NCI-H748 (cell line): ENCODE measurements around the gene PRPF31.
"Not testable (repeated sequence)": the region's sequence is repeated elsewhere in the genome, so short reads cannot be mapped to it uniquely, and the experiment has no call there.

Experiments
- DNase-seq: peaks from one replicate; lab custom pipeline; 2025; ENCODE audit not compliant: unreplicated experiment; lab: John Stamatoyannopoulos, UW

The PRPF31 gene, protein sequence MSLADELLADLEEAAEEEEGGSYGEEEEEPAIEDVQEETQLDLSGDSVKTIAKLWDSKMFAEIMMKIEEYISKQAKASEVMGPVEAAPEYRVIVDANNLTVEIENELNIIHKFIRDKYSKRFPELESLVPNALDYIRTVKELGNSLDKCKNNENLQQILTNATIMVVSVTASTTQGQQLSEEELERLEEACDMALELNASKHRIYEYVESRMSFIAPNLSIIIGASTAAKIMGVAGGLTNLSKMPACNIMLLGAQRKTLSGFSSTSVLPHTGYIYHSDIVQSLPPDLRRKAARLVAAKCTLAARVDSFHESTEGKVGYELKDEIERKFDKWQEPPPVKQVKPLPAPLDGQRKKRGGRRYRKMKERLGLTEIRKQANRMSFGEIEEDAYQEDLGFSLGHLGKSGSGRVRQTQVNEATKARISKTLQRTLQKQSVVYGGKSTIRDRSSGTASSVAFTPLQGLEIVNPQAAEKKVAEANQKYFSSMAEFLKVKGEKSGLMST

DNA sequence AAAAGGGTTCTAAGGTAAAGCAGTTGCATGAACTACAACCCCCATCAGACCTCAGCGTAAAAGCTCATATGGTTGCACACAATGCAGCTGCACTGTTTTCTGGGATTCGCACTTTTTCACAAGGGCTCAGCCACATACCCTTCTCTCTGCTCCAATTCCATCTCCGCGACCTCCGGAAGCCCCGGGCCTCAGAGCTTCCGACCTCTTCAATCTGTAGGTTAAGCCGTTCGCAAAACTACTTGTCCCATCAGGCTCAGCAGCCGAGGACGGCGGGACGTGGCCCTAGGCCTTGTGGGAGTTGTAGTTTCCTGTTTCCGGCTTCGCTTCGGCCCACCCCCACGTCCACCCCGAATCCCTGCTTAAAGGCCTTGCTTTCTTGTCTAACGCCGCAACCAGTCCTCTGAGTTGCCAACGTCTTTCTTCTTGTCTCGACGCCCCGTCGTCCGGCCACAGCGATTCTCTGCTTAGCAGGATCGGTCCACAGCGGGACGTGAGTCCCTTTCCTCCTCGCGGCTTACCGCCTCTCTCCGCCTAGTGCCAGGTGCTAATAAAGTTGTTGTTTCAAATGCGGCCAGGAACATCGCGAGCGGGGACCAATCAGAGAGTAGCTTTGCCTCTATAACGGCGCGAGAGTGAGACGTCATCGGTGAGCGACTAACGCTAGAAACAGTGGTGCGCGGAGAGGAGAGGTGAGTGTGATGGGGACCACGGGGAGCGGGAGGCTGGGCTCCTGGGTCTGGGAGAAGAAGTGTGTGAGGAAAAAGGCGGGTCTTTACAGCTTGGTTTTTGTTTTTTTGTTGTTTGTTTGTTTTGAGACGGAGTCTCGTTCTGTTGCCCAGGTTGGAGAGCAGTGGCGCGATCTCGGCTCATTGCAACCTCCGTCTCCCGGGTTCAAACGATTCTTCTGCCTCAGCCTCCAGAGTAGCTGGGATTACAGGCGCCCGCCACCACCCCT, at the start of gene PRPF31, which contains the start of gene TFPT:
PRPF31 (plus strand) TSS at position 646 of the 955 bp plus-strand sequence. CDS start 2,525 bp downstream, outside the sequence.
TFPT (minus strand) TSS at position 549 of the 955 bp plus-strand sequence; CDS start at position 161, 388 bp downstream.
- peak; percentile 99 for DNase-seq

DNA sequence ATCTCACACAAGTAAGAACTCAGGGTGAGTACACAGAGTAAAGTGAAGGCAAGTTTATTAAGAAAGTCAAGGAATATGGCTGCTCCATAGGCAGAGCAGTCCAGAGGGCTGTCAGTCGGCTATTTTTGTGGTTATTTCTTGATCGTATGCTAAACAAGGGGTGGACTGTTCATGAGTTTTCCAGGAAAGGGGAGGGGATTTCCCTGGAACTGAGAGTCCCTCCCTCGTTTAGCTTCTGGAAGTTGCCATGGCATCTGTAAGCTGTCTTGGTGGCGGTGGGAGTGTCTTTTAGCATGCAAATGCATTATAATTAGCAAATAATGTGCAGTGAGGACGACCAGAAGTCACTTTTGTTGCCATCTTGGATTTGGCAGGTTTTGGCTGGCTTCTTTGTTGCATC, 46.1 kb upstream of the PRPF31 start:
- DNase-seq: no peak

GRCh38 chr19:54073829-54074228, 41.7 kb upstream of the PRPF31 start:
- DNase-seq: no peak

GRCh38 chr19:54074851-54075250, 40.7 kb upstream of the PRPF31 start:
- DNase-seq: no peak

DNA sequence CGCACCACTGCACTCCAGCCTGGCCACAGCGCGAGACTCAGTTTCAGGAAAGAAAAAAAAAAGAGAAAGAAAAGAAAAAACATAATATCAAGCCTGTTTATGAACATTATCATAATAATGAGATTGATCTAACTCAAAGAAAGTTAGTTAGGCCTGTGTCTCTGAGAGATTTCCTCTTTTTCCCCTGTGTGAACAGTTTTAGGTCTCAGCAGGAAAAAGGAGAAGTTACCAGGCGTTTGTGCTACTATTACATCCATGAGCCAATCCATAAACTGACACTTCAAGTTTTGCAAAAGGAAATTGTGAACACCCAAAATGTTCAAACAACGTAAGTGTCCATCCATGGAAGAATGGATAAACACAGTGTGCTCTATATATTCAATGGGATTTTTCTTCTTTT, 38.2 kb upstream of the PRPF31 start:
- DNase-seq: no peak

DNA sequence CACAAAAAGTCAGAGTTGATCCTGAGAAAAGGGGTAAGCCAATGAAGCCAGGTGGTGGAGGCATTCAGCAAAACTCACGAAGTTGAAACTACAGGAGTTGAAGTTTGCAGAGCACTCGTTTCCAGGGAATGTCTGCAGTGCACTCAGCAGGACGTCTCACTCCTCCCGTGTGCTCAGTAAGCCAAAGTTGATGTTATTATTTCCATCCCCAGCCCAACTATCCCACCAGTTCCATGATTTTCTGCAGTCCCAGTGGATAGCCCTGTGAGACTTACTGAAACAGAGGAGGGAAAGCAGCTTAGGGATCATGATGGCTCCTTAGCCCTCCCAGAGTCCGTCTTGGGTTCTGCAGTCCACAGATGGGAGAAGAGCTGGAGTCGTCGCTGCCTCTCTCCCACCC, 34.5 kb upstream of the PRPF31 start, which contains the start of gene TARM1:
TARM1 (minus strand) TSS at position 334 of the 400 bp plus-strand sequence; CDS start at position 309, 25 bp downstream.
- DNase-seq: no peak

- no peak for DNase-seq
Measured at GRCh38 chr19:54084410-54084809, 31.1 kb upstream of the PRPF31 start.

GRCh38 chr19:54094426-54095000, 21.0 kb upstream of the PRPF31 start:
- DNase-seq: no peak

GRCh38 chr19:54095136-54095858, 20.3 kb upstream of the PRPF31 start:
- no peak for DNase-seq

DNA sequence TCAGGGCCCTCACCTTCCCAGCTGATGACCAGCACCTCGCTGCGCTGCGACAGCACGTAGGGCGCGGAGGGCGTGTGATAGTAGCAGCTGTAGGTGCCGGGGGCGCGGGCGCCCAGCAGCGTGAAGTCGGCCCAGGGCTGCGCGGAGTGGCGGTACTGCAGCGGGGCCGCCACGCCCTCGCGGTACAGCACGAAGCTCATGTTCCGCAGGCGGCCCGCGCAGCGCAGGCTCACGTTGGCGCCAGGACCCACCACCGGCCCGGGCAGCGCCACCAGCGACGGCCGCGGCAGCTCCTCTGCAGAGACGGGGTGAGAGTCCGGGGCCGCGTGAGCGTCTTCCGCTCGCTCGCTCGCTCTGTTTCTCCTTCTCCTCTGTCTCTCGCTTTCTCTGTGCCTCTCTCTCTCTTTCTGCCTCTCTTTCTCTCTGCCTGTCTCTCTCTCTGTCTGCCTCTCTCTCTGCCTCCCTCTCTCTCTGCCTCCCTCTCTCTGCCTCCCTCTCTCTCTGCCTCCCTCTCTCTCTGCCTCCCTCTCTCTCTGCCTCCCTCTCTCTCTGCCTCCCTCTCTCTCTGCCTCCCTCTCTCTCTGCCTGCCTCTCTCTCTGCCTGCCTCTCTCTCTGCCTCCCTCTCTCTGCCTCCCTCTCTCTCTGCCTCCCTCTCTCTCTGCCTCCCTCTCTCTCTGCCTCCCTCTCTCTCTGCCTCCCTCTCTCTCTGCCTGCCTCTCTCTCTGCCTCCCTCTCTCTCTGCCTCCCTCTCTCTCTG, 19.5 kb upstream of the PRPF31 start:
- peak; percentile 74 for DNase-seq

- peak; percentile 15 for DNase-seq
Measured at GRCh38 chr19:54096617-54097106, 18.9 kb upstream of the PRPF31 start.

- DNase-seq: no peak
Measured at GRCh38 chr19:54099190-54099902, 16.2 kb upstream of the PRPF31 start.

DNA sequence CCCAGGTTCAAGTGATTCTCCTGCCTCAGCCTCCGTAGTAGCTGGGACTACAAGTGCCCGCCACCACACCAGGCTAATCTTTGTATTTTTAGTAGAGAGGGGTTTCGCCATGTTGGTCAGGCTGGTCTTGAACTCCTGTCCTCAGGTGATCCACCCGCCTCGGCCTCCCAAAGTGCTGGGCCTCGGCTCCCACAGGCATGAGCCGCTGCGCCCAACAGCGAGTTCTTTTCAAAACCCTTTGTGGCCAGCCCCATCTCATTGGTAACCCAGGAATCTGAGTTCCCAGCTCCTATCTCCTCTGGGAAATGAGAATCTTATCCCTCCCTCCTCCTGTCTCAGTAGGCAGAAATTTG, 15.7 kb upstream of the PRPF31 start:
- DNase-seq: not testable (repeated sequence)

- no peak for DNase-seq
Measured at GRCh38 chr19:54100561-54100960, 15.0 kb upstream of the PRPF31 start, which contains the start of gene OSCAR. OSCAR (minus strand) TSS chr19:54100803; CDS start chr19:54100792, 11 bp downstream.

DNA sequence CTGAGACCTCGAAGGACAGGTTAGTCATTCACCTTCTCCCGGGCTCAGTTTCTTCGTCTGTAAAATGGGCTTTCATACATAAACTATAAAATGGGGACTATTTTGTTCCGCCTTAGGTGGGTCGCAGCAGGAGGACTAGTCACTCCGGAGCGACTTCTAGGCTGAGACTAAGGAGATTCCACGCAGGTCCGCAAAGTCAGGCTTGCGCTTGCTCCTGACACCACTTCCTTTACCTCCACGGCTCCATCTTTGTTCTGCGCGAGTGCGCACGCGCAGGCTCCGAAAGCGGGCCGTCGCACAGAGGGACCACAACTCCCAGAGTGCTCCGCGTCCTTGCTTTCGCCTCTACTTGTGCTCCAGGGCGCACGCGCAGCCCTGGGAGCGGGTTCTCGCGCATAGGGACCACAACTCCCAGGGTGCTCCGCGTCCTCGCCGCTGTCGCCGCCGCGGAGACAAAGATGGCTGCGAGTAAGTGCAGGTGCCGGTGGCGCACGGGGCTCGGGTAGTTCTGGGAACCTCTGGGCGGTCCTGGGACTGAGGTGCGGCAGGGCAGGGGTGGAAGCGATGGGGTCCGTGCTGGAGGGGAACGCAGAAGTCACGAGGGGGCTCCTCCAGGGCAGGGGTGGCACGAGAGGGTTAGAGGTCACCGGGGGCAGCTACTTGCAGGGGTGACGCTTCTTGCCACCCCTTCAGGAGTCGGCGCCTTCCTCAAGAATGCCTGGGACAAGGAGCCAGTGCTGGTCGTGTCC, 13.0 kb upstream of the PRPF31 start, which contains the start of gene NDUFA3:
NDUFA3 (plus strand) TSS at position 435 of the 749 bp plus-strand sequence; CDS start at position 459, 24 bp downstream.
- peak; percentile 99 for DNase-seq

GRCh38 chr19:54104998-54105715, 10.4 kb upstream of the PRPF31 start:
- DNase-seq: no peak

DNA sequence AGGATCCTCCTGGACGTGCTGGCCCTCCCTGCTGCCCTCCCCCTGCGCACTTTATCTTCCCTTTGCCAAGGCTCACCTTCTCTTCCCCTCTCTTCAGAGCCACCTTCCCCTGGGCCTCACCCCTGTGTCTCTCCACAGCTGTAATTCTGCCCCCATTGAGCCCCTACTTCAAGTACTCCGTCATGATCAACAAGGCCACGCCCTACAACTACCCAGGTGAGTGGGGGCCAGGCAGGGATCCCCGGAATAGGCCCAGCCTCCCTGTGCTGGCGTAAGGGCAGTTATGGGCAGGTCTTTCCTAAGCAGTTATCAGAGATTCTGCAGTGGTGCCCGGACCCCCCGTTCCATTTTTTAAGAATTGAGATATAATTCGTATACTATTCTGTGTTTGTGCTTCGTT, 9.8 kb upstream of the PRPF31 start:
- no peak for DNase-seq
